ENCODE data around the gene KIF22. TPM values are rescaled to one million over a fixed set of nuclear protein-coding genes. Genes with fewer than 3 reads are reported as not detected.
A peak's percentile ranks its signal among the peaks of the same experiment; 100 is the strongest.

KIF22 gene
- total and polyA plus RNA-seq, 9 of the 15 experiments (the other 6 are each of a cell fraction or from before 2014, with no cell fraction given): 8.7 to 232 (median 131) TPM

DNA sequence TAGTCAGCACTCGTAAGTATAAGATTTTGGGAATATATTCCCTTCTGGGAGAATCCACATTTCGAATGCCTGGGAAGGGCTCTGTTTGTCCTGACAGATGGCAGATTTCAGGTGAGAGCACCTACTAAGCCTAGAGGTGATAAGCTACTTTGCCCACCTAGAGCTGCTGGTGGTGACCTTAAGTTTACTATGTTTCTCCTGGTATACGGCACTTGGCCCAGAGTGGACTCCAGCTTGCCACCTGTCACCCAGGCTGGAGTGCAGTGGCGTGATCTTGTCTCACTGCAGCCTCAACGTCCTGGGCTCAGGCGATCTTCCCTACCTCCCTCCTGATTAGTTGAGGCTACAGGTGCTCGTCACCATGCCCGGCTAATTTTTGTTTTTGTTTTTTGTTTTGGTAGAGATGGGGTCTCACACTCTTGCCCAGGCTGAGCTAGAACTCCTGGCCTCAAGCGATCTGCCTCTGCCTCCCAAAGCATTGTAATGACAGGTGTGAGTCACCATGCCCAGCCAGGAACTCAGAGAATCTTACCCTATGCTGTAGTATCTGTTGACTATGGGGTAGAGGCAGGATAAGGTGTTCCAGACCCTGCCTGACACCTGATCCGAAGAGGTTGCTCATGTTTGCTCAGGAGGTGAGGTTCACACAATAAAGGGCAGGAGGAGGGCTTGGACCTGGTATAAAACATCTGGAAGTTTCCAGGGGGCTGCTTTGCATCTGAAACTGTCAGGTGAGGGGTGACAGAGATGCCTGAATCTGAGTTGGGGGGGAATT is 12.8 kb upstream of the KIF22 start, which contains the start of gene ZG16:
ZG16 (plus strand) TSS at position 681 of the 775 bp plus-strand sequence. CDS start 1,011 bp downstream, outside the sequence.
- H3K27me3 ChIP-seq (ENCODE audit: control insufficient read depth in 2 of 2, insufficient read depth in 2 of 2, low read length in 2 of 2): peaks cover 25 to 34% of the 10 kb centered on the region in 2 experiments
- H3K79me2 ChIP-seq (ENCODE audit: control insufficient read depth, insufficient read depth, low read length): no peaks in the 10 kb centered on the region
- POLR2A ChIA-PET: interaction anchor here (0.6 to 1.7 kb wide), 3 partner anchors 12 to 631 kb away, joined by 3 to 5 read pairs (median 3); partner anchors contain the start of gene KIF22
- H3K9ac ChIP-seq (ENCODE audit: insufficient read depth in 1 of 2, low read depth in 2 of 2, low read length in 2 of 2): no peak within 1 kb of the TSS
- TF ChIP-seq CC2D1A (IDR thresholded peaks at IDR 0.05) (no peak), CBX2 (IDR thresholded peaks at IDR 0.05; ENCODE audit: insufficient read depth, low read length, poor library complexity, severe bottlenecking) (no peak), TGIF2 (CRISPR knock-in tag; IDR thresholded peaks at IDR 0.05) (no peak), SNRNP70 (optimal IDR thresholded peaks at IDR 0.05; ENCODE audit: low read depth, low read length) (no peak), ESRRB (CRISPR knock-in tag; IDR thresholded peaks at IDR 0.05; ENCODE audit: borderline replicate concordance) (no peak), ZNF121 (CRISPR knock-in tag; conservative IDR thresholded peaks at IDR 0.05) (peak; percentile 41; the same call in 1 of the 2 replicates)
- CTCF ChIA-PET (ENCODE audit: low intra/inter-chr PET ratio): no interaction called here
- no peak within 1 kb of the TSS for H3K27ac ChIP-seq (ENCODE audit: extremely low read depth, low read depth, low read length)
- H3K4me2 ChIP-seq (ENCODE audit: insufficient read depth, low read length): no peak within 1 kb of the TSS
- 0 out of 2 replicates have a peak, but pooled peaks cover 3% of the 10 kb centered on the region for H4K20me1 ChIP-seq (replicated peaks; ENCODE audit: control insufficient read depth, insufficient read depth, low read length)
- DNase-seq (ENCODE audit: extremely low read depth in 1 of 4, low spot score in 3 of 4): no peak
- intact Hi-C loops (cut with micrococcal nuclease): no loop called here
- no peaks in the 10 kb centered on the region for H3K36me3 ChIP-seq (ENCODE audit: control insufficient read depth, insufficient read depth, low read length)
- H3K4me1 ChIP-seq (replicated peaks in 1 of 2; ENCODE audit: control insufficient read depth in 2 of 2, insufficient read depth in 2 of 2, low read length in 2 of 2): peaks cover 0 to 2% of the 10 kb centered on the region in 2 experiments; a peak in 2 of 5 replicates
- H3K9me3 ChIP-seq (replicated peaks; ENCODE audit: control insufficient read depth, insufficient read depth, low read depth, low read length): no peaks in the 10 kb centered on the region
- H3K4me3 ChIP-seq: no peak within 1 kb of the TSS
- in situ Hi-C loops (cut with MboI): no loop called here
- no peak for FAIRE-seq
- no TSS peak for BruUV-seq (replicated peaks)
- no peak for ATAC-seq
- H2AFZ ChIP-seq (ENCODE audit: low read depth, low read length): no peak within 1 kb of the TSS
- H3K9me1 ChIP-seq (ENCODE audit: control insufficient read depth, insufficient read depth, low read length): no peaks in the 10 kb centered on the region
- WGBS (ENCODE audit: insufficient coverage, low coverage, missing lambda C conversion rate): 11% methylated on average over 10 of the region's 10 CpGs

Measured in K562 (cell line).